ENCODE measurements around the gene ATXN7L3.
A peak's percentile ranks its signal among the peaks of the same experiment; 100 is the strongest.

ATXN7L3 gene

DNA sequence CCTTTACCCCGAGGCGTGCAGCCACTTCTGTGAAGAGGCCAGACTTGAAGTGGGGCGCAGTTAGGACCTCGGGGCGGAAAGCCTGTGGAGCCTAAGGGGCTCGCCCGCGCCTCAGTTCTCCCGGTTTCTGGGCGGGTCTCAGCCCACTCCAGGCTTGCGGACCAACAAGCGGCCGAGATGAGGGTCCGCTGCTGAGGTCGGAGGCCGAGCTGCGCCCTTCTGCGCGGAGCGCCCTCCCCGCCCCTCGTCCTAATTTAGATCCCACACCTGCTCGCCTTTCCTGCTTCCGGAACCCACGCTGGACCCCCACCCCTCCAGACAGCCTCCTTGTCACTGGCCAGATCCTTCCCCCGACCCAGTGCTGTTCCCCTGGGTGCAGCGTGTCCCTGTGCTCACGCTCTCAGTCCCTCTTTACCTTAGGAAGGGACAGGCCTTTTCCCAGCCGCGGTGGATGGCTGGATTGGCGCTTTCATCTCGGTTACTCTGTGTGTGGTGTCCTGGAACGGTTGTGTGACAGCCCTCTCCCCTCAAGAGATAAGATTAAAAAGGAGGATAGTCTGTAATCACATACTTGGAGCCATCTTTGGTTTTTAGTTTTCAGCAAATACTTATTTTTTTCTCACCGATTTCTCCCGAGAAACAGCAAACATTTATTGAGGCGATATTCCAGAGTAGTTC lies 933 bp upstream of the ATXN7L3 start:
- Histone ChIP-seq H3K27ac (ENCODE audit: insufficient read depth, low read length, poor library complexity, severe bottlenecking) (peak overlapping the region; percentile 74), H3K27me3 (replicated peaks; ENCODE audit: control insufficient read depth, insufficient read depth, low read length, poor library complexity, severe bottlenecking) (no peaks in the 10 kb centered on the region), H3K9me3 (ENCODE audit: control insufficient read depth, low read length) (no peaks in the 10 kb centered on the region), H3K36me3 (ENCODE audit: control insufficient read depth, insufficient read depth, low read length) (peaks cover 8% of the 10 kb centered on the region), H3K4me3 (ENCODE audit: insufficient read depth, low read depth, low read length, poor library complexity, severe bottlenecking) (peak overlapping the region; percentile 55), H3K4me1 (ENCODE audit: control insufficient read depth, insufficient read depth, low read length, poor library complexity, severe bottlenecking) (peaks cover 11% of the 10 kb centered on the region)
- DNase-seq: no peak

GRCh38 chr17:44198721-44199552 lies 747 bp downstream of the ATXN7L3 start:
- H3K36me3 ChIP-seq (ENCODE audit: control insufficient read depth, insufficient read depth, low read length): peaks cover 25% of the 10 kb centered on the region
- DNase-seq: peak; percentile 36 to 57 (median 52)
- H3K27me3 ChIP-seq (replicated peaks; ENCODE audit: control insufficient read depth, insufficient read depth, low read length, poor library complexity, severe bottlenecking): no peaks in the 10 kb centered on the region
- no peaks in the 10 kb centered on the region for H3K9me3 ChIP-seq (ENCODE audit: control insufficient read depth, low read length)
- peak overlapping the region; percentile 71 for H3K27ac ChIP-seq (ENCODE audit: insufficient read depth, low read length, poor library complexity, severe bottlenecking)
- peaks cover 11% of the 10 kb centered on the region for H3K4me1 ChIP-seq (ENCODE audit: control insufficient read depth, insufficient read depth, low read length, poor library complexity, severe bottlenecking)
- H3K4me3 ChIP-seq (ENCODE audit: insufficient read depth, low read depth, low read length, poor library complexity, severe bottlenecking): peak overlapping the region; percentile 79

- no peaks in the 10 kb centered on the region for H3K9me3 ChIP-seq (ENCODE audit: control insufficient read depth, low read length)
These were observed 1.5 kb downstream of the ATXN7L3 start for GRCh38 chr17:44197980-44198720.

DNA sequence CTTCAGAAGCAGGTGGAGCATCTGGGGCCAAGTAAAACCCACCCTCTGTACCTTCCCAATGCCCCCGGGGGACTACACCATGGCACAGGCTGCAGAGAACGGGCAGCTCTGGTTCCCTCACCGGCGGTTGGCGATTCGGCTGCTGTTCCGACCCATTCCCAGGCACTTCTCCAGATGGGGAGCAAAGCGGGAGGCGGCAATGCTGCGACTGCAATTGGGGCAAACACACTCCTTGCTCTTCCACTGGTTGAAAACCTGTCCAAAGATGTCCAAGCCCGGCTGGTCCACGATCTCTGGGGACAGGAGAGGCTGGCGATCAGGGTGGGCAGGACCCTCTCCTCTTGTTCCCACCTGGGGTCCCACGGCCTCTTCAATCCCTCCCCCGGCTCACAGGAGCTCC lies 2.6 kb downstream of the ATXN7L3 start:
- Histone ChIP-seq H3K27me3 (replicated peaks; ENCODE audit: control insufficient read depth, insufficient read depth, low read length, poor library complexity, severe bottlenecking) (no peaks in the 10 kb centered on the region), H3K27ac (ENCODE audit: insufficient read depth, low read length, poor library complexity, severe bottlenecking) (no peak overlapping the region), H3K4me3 (ENCODE audit: insufficient read depth, low read depth, low read length, poor library complexity, severe bottlenecking) (no peak overlapping the region), H3K4me1 (ENCODE audit: control insufficient read depth, insufficient read depth, low read length, poor library complexity, severe bottlenecking) (peaks cover 9% of the 10 kb centered on the region), H3K36me3 (ENCODE audit: control insufficient read depth, insufficient read depth, low read length) (peaks cover 40% of the 10 kb centered on the region), H3K9me3 (ENCODE audit: control insufficient read depth, low read length) (no peaks in the 10 kb centered on the region)
- no peak for DNase-seq

More at GRCh38 chr17:44197980-44198720, 1.5 kb downstream of the ATXN7L3 start:
- Histone ChIP-seq H3K36me3 (ENCODE audit: control insufficient read depth, insufficient read depth, low read length) (peaks cover 33% of the 10 kb centered on the region), H3K4me1 (ENCODE audit: control insufficient read depth, insufficient read depth, low read length, poor library complexity, severe bottlenecking) (peaks cover 9% of the 10 kb centered on the region), H3K27me3 (replicated peaks; ENCODE audit: control insufficient read depth, insufficient read depth, low read length, poor library complexity, severe bottlenecking) (no peaks in the 10 kb centered on the region), H3K4me3 (ENCODE audit: insufficient read depth, low read depth, low read length, poor library complexity, severe bottlenecking) (peak overlapping the region; percentile 79), H3K27ac (ENCODE audit: insufficient read depth, low read length, poor library complexity, severe bottlenecking) (peak overlapping the region; percentile 71)
- peak in 2 of 3 donors; percentile 27 to 28 for DNase-seq

DNA sequence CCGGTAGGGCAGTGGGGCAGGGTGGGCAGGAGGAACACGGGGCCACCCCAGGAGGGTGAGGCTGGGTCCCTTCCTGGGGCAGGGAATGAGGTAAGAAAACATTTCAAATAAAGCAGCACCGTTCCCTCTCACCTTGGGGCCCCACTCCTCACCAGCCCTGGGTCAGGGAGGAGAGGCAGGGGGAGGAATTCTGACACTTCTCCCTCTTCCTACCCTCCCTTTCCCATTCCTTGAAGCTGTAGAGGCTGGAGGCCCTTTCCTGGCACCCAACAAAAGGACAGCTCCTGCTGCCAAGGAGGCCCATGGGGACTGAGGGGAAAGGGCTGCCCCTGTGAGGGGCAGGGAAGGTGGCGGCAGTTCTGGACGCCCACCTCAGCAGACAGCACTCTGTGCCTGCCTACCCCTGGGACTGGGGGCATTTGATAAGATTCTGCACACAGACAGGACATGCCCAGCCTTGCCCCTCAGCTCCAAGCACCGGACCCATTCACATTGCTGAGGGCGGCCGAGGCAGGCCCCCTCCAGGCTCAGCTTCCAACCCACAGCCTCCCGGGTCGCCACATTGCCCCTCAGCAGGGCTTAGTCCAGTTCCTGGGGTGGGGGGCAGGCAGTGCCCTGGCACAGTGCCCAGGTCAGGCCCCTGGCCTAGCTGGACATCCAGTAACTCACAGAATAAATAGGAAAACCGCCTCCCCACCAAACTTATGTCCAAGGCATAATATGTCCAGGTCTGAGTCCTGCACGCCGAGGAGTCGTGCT lies 6.2 kb downstream of the ATXN7L3 start:
- no peak for DNase-seq
- no peak overlapping the region for H3K27ac ChIP-seq (ENCODE audit: insufficient read depth, low read length, poor library complexity, severe bottlenecking)
- peaks cover 10% of the 10 kb centered on the region for H3K4me1 ChIP-seq (ENCODE audit: control insufficient read depth, insufficient read depth, low read length, poor library complexity, severe bottlenecking)
- peaks cover 63% of the 10 kb centered on the region for H3K36me3 ChIP-seq (ENCODE audit: control insufficient read depth, insufficient read depth, low read length)
- no peaks in the 10 kb centered on the region for H3K9me3 ChIP-seq (ENCODE audit: control insufficient read depth, low read length)
- H3K4me3 ChIP-seq (ENCODE audit: insufficient read depth, low read depth, low read length, poor library complexity, severe bottlenecking): no peak overlapping the region
- H3K27me3 ChIP-seq (replicated peaks; ENCODE audit: control insufficient read depth, insufficient read depth, low read length, poor library complexity, severe bottlenecking): no peaks in the 10 kb centered on the region

DNA sequence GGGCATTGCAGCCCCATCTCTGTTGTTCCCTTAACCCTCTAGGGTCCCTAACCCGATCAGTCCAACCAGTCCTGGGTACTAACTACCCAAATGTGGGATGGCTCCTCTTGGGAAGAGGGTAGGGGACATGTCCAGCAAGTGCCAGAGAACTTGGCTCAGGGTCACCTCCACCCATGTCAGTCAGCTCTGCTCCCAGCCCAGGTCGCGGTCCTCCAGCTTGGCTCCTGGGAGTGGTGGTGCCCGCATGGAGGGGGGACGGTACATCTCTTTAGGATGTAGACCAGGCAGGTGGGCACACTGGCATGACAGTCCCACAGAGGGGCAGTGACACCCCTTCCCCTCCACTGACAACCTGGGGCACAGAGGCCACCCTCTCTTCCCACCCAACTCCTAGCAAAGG lies 6.9 kb downstream of the ATXN7L3 start:
- Histone ChIP-seq H3K36me3 (ENCODE audit: control insufficient read depth, insufficient read depth, low read length) (peaks cover 63% of the 10 kb centered on the region), H3K4me3 (ENCODE audit: insufficient read depth, low read depth, low read length, poor library complexity, severe bottlenecking) (no peak overlapping the region), H3K9me3 (ENCODE audit: control insufficient read depth, low read length) (no peaks in the 10 kb centered on the region), H3K27me3 (replicated peaks; ENCODE audit: control insufficient read depth, insufficient read depth, low read length, poor library complexity, severe bottlenecking) (no peaks in the 10 kb centered on the region), H3K27ac (ENCODE audit: insufficient read depth, low read length, poor library complexity, severe bottlenecking) (no peak overlapping the region), H3K4me1 (ENCODE audit: control insufficient read depth, insufficient read depth, low read length, poor library complexity, severe bottlenecking) (peaks cover 11% of the 10 kb centered on the region)
- DNase-seq: no peak

- Histone ChIP-seq H3K4me3 (ENCODE audit: insufficient read depth, low read depth, low read length, poor library complexity, severe bottlenecking) (no peak overlapping the region), H3K9me3 (ENCODE audit: control insufficient read depth, low read length) (no peaks in the 10 kb centered on the region), H3K27me3 (replicated peaks; ENCODE audit: control insufficient read depth, insufficient read depth, low read length, poor library complexity, severe bottlenecking) (no peaks in the 10 kb centered on the region), H3K36me3 (ENCODE audit: control insufficient read depth, insufficient read depth, low read length) (peaks cover 62% of the 10 kb centered on the region), H3K4me1 (ENCODE audit: control insufficient read depth, insufficient read depth, low read length, poor library complexity, severe bottlenecking) (peaks cover 17% of the 10 kb centered on the region), H3K27ac (ENCODE audit: insufficient read depth, low read length, poor library complexity, severe bottlenecking) (no peak overlapping the region)
- no peak for DNase-seq
These were observed 7.7 kb downstream of the ATXN7L3 start for GRCh38 chr17:44191941-44192496.

DNA sequence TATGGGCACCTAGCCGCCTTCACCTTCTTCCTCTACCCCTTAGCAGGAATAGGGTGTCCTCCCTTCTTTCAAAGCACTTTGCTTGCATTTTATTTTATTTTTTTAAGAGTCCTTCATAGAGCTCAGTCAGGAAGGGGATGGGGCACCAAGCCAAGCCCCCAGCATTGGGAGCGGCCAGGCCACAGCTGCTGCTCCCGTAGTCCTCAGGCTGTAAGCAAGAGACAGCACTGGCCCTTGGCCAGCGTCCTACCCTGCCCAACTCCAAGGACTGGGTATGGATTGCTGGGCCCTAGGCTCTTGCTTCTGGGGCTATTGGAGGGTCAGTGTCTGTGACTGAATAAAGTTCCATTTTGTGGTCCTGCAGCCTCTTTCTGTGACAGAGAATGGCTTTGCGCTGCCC lies 8.3 kb downstream of the ATXN7L3 start:
- H3K9me3 ChIP-seq (ENCODE audit: control insufficient read depth, low read length): no peaks in the 10 kb centered on the region
- no peak for DNase-seq
- no peak overlapping the region for H3K27ac ChIP-seq (ENCODE audit: insufficient read depth, low read length, poor library complexity, severe bottlenecking)
- H3K4me3 ChIP-seq (ENCODE audit: insufficient read depth, low read depth, low read length, poor library complexity, severe bottlenecking): no peak overlapping the region
- H3K4me1 ChIP-seq (ENCODE audit: control insufficient read depth, insufficient read depth, low read length, poor library complexity, severe bottlenecking): peaks cover 14% of the 10 kb centered on the region
- peaks cover 58% of the 10 kb centered on the region for H3K36me3 ChIP-seq (ENCODE audit: control insufficient read depth, insufficient read depth, low read length)
- H3K27me3 ChIP-seq (replicated peaks; ENCODE audit: control insufficient read depth, insufficient read depth, low read length, poor library complexity, severe bottlenecking): no peaks in the 10 kb centered on the region

GRCh38 chr17:44190481-44190880 lies 9.2 kb downstream of the ATXN7L3 start:
- no peak overlapping the region for H3K27ac ChIP-seq (ENCODE audit: insufficient read depth, low read length, poor library complexity, severe bottlenecking)
- H3K4me1 ChIP-seq (ENCODE audit: control insufficient read depth, insufficient read depth, low read length, poor library complexity, severe bottlenecking): peaks cover 18% of the 10 kb centered on the region
- DNase-seq: no peak
- no peaks in the 10 kb centered on the region for H3K27me3 ChIP-seq (replicated peaks; ENCODE audit: control insufficient read depth, insufficient read depth, low read length, poor library complexity, severe bottlenecking)
- no peaks in the 10 kb centered on the region for H3K9me3 ChIP-seq (ENCODE audit: control insufficient read depth, low read length)
- no peak overlapping the region for H3K4me3 ChIP-seq (ENCODE audit: insufficient read depth, low read depth, low read length, poor library complexity, severe bottlenecking)
- H3K36me3 ChIP-seq (ENCODE audit: control insufficient read depth, insufficient read depth, low read length): peaks cover 53% of the 10 kb centered on the region
